NCI-H128 (cell line): ENCODE results near the gene MAP3K13.
"Not testable (repeated sequence)": the region's sequence is repeated elsewhere in the genome, so short reads cannot be mapped to it uniquely, and the experiment has no call there.

Experiments
- DNase-seq: peaks from one replicate; lab custom pipeline; 2025; ENCODE audit not compliant: unreplicated experiment; lab: John Stamatoyannopoulos, UW

Gene MAP3K13

GRCh38 chr3:185340751-185341150, 22.2 kb upstream of the MAP3K13 start:
- DNase-seq, result no peak

GRCh38 chr3:185341616-185342458, 21.1 kb upstream of the MAP3K13 start:
- no peak for DNase-seq

DNA sequence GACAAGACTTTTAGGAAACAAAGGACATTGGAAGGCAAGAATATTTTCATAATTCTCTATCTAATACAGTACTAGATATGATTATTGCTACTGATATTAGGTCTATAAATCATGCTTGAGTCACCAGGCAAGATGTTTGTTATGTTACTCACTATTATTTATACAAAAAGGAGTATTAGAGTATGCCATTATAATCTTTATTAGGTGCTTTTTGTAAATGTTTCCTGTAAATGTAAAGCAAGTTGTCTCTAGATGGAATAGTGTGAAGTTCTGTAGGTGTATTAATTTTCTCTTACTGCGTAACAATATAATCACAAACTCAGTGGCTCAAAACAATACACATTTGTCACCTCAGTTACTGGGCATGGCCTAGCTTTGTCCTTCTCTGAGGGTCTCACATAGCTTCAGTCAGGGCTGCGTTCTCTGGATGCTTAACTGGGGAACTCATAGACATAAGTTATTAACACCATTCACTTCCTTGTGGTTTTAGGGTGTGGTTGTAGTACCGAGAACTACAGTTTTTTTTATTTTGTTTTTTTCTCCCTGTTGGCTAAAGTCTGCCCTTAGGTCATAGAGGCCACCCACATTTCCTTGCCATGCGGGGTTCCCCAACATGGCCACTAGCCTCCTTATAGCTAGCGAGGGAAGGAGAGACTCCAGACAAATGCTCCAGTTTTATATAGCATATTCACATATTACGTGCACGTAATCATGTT, 20.3 kb upstream of the MAP3K13 start:
- no peak for DNase-seq

GRCh38 chr3:185347399-185347798, 15.5 kb upstream of the MAP3K13 start:
- DNase-seq, result no peak

DNA sequence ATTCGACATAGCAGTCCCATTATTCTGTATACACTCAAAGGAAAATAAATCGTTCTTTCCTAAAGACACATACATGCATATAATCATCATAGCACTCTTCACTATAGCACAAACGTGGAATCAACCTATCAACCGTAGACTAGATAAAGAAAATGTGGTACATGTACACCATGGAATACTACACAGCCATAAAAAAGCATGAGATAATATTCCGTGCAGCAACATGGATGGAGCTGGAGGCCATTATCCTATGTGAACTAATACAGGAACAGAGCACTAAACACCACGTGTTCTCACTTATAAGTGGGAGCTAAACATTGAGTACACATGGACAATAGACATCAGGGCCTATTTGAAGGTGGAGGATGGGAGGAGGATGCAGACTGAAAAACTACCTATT, 12.1 kb upstream of the MAP3K13 start:
- DNase-seq, result no peak

GRCh38 chr3:185351396-185351795, 11.5 kb upstream of the MAP3K13 start:
- no peak for DNase-seq

- DNase-seq, result no peak
Measured at GRCh38 chr3:185353225-185353624, 9.7 kb upstream of the MAP3K13 start.

DNA sequence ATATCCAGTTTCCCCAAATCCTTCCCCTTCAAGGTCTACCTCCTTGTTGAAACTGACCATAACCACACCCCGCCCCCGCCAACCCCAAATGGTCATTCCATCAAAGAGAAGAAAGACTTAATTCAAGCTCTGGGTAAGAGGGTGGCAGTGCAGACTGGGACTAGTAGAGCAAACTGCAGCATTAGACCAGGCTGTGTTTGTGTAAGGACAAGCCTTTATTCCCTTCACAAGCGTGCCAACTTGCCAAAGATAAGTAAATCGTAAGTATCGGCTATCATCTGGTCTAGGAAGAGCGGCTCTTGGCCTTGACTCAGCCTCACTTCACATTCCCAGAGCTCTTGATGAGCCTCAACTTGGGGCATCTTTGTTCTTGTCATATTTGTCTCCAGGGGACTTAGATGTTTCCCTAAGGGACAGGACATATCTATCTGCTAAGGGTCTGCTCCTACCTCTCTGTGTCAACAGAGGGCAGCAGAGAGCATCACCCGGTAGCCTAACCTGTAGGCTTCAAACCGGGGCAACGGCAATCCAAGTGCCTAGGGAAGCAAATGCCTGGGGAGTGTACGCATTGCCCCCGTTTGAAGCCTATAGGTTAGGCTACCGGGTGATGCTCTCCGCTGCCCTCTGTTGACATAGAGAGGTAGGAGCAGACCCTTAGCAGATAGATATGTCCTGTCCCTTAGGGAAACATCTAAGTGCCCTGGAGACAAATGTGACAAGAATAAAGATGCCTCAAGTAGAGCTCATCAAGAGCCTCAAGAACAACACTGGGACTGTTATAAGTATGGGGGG, 8.9 kb upstream of the MAP3K13 start:
- peak; percentile 47 for DNase-seq

GRCh38 chr3:185356499-185356898, 6.4 kb upstream of the MAP3K13 start:
- DNase-seq, result no peak

DNA sequence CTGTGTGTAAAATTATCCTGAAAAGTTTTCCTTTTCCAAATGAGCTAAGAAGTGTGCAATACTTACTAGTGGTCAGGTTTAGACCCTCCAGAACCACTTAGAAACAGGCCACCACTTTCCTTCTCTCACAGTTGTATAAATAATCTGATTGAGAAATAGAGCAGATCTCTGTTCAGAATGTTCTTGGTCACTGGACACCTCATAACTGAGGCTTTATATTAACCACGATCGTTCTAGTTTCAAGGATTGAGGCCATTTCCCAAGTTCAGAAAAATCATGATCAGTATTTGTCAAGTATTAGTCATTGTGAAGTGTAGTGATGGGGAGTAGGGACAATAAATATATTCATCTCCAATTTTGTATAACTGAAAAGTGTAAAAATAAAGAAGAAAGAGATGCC, 1.0 kb upstream of the MAP3K13 start:
- DNase-seq, result no peak

DNA sequence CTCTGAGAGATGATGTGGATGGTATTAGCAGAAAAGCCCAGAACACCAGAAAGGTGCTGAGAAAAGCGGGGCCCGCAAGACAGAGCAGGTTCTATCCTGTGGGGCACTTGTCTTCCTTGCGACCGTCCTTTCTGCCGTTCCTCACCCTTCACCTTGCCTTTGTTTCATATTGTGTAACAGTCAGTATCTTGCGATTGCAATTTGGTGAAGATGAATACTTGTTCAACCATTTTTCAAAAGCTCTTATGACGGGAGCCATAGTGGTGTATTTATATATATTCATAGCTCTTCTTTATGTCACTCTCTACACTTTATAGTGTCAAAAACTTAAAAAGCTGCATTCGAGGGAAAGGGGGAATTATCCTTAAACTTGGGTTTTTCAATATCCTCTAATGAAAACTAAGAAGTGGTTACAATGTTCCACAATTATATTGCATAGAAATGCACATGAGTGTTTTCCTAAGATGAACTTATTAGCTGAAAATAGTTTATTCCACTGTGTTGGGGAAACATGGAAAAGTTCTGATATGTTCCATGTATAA, 797 bp downstream of the MAP3K13 start:
- DNase-seq, result no peak

GRCh38 chr3:185365291-185366073, 2.5 kb downstream of the MAP3K13 start:
- DNase-seq, result no peak

DNA sequence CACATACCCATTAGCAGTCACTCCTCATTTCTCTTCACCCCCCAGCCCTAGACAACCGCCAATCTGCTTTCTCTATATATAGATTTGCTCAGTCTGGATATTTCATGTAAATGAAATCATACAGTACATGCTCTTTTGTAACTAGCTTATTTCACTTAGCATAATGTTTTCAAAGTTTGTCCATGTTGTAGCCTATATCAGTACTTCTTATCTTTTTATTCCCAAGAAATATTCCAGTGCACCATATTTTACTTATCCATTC, 3.1 kb downstream of the MAP3K13 start:
- no peak for DNase-seq

- DNase-seq, result no peak
Measured at GRCh38 chr3:185366913-185367312, 4.0 kb downstream of the MAP3K13 start.

DNA sequence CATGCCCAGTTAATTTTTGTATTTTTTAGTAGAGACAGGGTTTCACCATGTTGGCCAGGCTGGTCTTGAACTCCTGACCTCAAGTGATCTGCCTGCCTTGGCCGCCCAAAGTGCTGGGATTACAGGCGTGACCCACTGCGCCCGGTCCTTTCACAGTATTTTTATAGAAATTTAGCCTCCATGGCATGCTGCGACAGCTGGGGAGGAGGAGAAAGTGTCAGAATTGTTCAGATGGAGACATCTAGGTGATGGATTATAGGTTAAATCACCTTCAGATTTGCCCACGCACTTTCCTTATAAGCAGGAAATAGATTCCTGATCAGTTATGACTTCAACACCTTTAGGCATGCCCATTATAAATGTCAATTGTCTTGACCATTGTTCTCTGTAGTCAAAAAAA, 7.4 kb downstream of the MAP3K13 start:
- not testable (repeated sequence) for DNase-seq

- DNase-seq, result no peak
Measured at GRCh38 chr3:185371306-185372074, 8.6 kb downstream of the MAP3K13 start.

GRCh38 chr3:185381320-185382058, 18.6 kb downstream of the MAP3K13 start:
- DNase-seq, result no peak

DNA sequence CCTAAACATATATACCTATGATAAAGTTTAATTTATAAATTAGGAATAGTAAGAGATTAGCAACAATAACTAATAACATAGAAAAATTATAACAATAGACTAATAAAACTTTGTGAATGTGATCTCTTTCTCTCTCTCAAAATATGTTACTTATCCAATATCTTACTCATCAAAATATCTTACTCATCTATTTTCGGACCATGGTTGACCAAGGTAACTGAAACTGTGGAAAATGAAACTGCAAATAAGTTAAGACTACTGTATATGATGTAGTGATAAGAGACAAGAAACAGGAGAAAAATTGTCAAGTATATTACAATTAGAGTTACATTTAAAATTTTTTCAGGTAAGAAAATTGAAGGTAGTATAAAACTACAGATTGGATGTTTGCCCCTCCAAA, 19.2 kb downstream of the MAP3K13 start:
- DNase-seq, result no peak

- not testable (repeated sequence) for DNase-seq
Measured at GRCh38 chr3:185386515-185386914, 23.6 kb downstream of the MAP3K13 start.
